ENCODE measurements around the gene CCDC93.

DNA sequence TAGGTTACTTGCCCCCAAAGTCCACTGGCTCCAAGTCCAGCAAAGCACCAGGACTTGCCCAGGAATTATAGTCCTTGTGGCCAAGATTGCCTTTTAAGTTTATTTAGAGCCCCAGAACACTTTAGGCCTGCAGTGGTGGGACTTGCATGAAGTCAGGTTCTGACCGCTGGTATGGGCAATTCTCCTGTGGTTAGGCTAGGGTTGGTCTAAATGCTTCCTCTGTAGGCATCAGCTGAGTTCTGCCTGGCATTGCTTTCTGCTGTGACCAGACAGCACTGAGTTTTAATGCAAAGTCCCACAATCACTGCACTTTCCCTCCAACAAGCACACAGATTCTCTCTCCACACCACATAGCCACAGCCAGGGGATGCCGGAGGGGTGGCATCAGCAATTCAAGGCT is 134.9 kb downstream of the CCDC93 start:
- TF ChIP-seq CTCF (IDR thresholded peaks at IDR 0.05) = no peak
- no peak for TF ChIP-seq POLR2A (IDR thresholded peaks at IDR 0.05)
